COR-L47 (cell line): ENCODE measurements around the gene ADGRV1.
"Not testable (repeated sequence)": the region's sequence is repeated elsewhere in the genome, so short reads cannot be mapped to it uniquely, and the experiment has no call there.

Experiments used
- DNase-seq: peaks from one replicate; lab custom pipeline; 2025; lab: John Stamatoyannopoulos, UW

ADGRV1 gene

DNA sequence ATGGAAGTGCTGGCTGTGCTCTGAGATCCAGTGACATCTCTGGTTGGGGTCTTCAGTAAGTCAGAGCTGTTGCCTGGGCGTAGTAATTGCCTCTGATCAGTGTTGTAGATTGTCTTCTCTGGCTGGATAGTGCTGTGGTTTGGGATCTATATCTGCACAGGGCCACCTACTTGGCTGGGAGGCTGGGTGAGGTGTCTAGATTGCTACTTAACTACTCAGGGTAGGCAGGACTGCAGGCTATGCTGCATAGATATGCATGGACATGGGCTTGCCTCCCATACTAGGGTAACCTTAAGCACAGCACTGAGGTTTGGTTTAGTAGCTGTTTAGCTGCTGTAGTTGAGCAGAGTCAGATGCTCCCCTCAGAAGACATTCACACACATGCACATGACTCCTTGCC lies 181.0 kb downstream of the ADGRV1 start:
- no peak for DNase-seq

DNA sequence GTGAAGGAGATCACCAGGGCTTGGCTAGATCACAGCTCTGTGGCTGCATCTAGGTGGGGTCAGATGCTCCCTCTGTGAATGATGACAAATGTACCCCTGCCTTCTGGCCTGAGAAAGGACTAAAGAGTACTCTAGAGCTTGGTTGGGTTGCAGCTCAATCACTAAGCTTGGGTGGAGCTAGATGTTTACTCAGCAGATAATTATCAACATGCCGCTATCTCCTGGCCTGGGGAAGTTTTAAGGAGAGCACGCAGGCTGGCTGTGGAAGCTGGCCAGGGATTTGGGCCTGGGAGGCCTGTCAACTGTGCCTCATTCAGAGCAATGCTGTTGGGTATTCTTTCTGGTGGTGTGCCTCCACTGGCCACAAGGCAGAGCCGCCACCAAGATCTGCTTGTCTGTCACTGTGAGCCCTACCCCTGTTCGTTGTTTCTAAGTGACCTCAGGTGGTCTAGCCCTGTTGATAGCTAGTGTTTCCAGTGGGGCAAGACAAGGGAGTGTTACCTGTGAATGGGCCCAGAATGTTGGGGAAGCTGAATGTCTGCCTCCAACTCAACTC lies 181.7 kb downstream of the ADGRV1 start:
- DNase-seq, result no peak

DNA sequence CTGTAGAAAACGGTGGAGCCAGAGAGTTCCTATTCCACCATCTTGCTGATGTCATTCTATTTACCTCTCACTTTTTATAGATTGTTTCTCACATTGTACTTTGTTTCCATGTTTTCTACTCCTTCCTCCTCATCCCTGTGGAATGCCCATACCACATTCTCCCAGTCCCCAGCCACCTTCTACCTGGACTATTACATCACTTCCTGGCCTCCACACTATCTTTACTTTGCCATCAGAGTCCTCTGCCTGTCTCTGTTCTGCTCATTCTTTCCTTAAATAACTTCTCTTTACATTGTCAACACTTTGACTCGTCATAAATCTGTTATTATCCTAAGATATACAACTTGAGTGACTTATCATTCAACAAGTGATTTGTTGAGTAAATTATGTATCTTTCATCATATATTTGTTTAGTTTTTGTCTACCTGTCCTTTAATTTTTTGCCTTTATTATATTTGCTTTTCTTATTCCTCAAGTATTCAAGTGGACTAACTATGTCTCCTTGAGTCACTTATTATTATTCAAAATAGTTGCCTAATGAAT lies 182.5 kb downstream of the ADGRV1 start:
- no peak for DNase-seq

DNA sequence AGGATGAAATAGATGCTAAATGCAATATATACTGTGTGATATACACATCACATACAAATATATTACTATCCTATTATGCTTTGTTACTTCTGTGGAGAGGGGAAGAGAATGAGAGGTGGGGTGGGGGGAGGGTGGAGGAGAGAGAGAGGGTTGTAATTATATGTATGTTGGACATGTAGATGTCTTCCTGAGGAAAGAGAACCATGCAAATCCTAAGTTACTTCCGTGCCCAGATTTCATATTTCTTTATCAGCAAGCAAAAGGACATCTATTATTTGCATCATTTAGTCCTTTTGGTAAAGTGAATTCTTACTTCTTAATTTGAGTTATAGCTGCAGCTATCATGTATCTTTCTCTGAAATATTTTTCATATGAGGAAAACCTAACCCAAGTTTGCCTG lies 187.5 kb downstream of the ADGRV1 start:
- DNase-seq, result no peak

DNA sequence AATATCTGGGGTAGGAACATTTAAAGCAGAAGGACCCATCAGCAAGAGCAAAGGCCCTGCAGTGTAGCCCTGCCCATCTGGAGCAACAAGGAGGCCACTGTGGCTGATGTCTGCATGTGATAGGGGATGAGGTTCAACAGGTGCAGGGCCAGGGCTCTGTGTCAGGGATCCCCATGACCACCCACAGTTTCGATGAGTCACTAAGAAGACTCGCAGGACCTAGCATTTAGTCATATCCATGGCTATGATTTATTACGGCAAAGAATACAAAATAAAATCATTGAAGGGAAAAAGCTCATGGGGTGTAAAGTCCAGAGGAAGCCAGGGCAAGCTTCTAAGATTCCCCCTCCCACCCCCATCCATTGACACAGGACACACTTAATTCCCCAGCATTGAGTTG lies 188.6 kb downstream of the ADGRV1 start:
- DNase-seq, result no peak

DNA sequence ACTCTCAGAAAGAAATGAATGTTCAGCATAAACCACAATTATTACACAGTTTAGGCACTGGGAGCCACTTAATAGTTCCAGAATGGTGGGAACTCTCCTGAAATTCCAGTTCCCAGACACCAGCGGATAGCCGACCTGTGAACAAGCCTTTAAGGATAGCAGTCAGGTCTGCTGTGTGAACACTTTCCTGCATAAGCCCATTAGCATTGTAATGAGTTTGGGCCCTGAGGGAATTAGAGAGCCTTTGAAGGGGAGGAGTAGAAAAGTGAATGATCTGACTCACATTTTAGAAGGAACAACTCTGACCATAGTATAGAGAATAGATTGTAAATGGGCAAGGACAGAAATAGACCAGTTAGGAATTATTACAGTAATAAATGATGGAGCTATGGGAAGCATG lies 189.1 kb downstream of the ADGRV1 start:
- no peak for DNase-seq

DNA sequence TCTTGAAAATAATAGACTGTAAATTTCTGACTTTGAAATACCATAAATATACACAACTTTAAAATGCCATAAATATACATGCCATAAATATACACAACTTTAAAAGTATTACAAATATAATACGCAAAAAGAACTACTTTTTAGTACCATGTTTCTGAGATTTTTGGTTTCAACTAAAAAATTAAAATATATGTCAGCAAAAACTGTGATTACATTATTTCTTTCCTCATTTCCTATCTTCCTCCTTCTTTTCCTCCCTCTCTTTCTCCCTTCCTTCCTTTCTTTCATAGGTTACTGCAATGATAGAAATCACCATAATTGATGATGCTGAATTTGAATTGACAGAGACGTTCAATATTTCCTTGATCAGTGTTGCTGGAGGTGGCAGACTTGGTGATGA lies 200.5 kb downstream of the ADGRV1 start:
- DNase-seq, result no peak

DNA sequence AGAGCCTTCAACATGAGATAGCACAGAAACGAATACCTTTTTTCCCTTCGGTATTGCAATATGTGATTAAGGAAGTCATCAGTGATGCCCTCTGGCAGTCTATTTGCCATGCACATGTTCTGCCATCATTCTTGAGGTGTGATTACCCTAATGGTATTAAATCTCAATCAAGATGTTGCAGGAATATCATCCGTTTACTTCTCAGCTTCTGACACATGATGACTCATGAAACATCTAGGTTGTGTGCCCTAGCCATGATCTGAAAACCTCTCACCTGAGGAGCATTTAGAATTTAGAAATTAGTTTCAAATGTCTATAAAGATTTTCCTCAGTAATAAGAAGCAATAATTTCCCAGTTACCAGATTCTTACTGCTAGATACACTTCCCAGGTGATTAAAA lies 209.1 kb downstream of the ADGRV1 start:
- no peak for DNase-seq

DNA sequence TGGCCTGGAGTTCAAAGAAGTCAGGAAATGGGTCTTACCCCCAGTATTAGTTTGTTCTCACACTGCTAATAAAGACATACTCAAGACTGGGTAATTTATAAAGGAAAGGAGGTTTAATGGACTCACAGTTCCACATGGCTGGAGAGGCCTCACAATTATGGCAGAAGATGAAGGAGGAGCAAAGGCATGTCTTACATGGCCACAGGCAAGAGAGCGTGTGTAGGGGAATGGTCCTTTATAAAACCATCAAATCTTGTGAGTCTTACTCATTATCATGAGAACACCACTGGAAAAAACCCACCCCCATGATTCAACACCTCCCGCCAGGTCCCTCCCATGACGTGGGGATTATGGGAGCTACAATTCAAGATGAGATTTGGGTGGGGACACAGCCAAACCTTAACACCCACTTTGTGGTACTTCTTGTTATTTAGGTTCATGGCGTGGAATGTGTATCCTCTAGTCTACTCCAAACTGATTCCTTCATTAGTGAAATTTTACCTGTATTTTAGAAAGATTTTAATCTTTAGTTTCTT lies 211.5 kb downstream of the ADGRV1 start:
- DNase-seq, result not testable (repeated sequence)

DNA sequence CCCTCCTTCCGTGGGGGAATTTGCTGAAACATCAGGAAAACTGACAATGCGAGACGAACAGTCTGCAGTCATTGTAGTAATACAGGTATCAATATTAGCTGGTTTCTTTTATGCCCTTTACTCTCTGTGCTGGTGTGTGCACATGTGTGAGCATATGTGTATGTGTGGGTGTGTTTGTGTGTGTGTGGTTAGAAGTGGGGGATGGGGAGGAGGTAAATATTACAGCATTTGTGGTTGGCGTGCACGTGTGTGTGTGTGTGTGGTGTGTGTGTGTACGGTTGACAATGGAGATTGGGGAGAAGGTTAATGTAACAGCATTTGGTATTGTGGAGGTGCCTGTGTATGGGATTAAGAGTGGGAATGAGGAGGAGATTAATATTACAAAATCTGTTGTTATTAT lies 219.4 kb downstream of the ADGRV1 start:
- DNase-seq, result no peak

DNA sequence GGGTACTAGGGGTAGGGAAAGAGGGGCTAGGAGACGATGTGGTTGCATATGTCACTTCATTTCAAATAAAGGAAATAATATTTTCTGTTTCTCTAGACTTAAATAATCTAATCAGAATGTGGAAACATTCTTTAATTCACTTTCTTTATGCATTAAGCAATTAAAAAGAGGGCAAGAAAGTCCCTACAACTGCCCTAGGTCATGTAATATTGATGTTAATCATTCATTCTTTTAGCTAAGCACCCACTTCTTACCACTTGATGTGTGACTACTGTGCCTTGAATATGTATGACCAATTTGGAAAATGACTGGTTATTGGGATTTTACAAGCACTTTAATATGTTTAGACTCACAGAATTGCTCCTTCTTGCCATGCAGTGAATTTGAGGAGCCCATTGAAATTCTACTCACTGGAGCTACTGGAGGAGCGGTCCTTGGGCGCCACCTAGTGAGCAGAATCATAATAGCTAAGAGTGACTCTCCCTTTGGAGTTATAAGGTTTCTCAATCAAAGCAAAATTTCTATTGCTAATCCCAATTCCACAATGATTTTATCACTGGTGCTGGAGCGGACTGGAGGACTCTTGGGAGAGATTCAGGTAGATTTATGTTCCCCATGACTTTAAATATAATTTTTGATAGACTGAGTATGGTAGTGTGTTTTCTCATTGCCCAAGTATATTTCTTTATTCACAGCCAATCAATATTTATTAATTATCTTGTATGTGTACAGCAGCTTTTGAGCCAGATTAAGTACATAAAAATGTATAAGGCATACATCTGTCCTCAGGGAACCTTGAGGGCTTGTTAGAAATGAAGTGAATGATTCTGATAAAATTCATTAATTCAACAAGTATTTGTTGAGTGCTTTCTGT lies 225.1 kb downstream of the ADGRV1 start:
- peak; percentile 48 for DNase-seq

DNA sequence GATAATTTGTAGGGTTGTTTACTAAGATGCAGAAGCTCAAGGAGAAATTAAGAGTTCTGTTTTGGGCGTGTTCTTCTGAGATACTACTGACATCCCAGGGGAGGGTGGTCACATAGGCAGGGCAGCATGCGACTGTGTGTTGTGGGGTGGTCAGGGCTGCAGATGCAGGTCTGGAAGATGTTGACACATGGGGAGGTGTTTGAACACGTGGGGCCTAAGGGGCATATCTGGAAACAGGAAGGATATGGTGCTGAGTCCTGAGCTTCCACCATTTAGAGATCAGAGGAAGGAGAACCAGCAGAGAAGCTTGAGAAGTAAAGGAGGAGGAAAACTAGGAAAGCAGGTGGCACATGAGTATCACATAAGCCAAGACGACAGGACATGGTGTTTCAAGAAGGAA lies 228.2 kb downstream of the ADGRV1 start:
- no peak for DNase-seq

DNA sequence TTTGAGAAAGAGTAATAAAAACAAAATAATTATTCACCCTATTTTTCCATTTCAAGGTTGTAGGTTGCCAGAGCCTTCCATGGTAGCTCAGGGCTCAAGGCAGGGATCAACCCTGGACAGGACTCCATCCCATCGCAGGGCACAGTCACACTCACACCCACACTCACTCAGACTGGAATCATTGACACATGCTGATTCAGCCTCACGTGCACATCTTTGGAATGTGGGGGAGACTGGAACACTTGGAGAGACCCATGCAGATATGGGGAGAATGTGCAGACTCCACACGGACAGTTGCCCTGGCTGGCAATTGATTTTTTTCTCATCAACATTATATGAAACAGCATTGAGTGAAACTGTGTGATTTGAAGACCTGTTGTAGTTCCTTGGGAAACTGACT lies 234.1 kb downstream of the ADGRV1 start:
- no peak for DNase-seq

DNA sequence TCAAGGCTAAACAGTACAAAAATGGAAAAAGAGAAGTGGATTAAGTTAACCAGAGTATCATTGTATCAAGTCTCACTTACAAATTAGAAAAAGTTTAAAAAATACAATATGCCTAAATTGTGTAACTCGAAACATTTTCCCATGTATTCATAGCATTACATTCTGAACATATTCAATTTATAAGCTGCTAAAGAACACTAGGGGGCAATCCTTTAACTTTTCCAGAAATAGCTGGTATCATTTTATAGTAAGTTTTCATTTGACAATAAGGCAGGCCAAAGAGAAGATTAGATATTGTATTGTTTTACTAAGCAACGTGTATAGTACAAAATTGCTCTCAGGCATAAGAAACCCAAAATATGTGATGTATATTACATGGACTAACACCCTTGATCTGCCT lies 234.6 kb downstream of the ADGRV1 start:
- no peak for DNase-seq

DNA sequence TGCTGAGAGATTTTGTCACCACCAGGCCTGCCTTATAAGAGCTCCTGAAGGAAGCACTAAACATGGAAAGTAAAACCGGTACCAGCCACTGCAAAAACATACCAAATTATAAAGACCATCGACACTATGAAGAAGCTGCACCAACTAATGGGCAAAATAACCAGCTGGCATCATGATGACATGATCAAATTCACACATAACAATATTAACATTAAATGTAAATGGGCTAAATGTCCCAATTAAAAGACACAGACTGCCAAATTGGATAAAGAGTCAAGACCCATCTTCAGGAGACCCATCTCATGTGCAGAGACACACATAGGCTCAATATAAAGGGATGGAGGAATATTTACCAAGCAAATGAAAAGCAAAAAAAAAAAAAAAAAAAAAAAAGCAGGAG lies 238.3 kb downstream of the ADGRV1 start:
- not testable (repeated sequence) for DNase-seq

DNA sequence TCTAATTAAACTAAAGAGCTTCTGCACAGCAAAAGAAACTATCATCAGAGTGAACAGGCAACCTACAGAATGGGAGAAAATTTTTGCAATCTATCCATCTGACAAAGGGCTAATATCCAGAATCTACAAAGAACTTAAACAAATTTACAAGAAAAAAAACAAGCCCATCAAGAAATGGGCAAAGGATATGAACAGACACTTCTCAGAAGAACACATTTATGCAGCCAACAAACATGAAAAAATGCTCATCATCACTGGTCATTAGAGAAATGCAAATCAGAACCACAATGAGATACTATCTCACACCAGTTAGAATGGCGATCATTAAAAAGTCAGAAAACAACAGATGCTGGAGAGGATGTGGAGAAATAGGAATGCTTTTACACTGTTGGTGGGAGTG lies 241.5 kb downstream of the ADGRV1 start:
- DNase-seq, result not testable (repeated sequence)

DNA sequence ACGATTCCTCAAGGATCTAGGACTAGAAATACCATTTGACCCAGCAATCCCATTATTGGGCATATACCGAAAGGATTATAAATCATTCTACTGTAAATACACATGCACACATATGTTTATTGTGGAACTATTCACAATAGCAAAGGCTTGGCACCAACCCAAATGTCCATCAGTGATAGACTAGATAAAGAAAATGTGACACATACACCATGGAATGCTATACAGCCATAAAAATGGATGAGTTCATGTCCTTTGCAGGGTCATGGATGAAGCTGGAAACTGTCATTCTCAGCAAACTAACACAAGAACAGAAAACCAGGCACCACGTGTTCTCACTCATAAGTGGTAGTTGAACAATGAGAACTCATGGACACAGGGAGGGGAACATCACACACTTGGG lies 241.9 kb downstream of the ADGRV1 start:
- DNase-seq, result not testable (repeated sequence)

DNA sequence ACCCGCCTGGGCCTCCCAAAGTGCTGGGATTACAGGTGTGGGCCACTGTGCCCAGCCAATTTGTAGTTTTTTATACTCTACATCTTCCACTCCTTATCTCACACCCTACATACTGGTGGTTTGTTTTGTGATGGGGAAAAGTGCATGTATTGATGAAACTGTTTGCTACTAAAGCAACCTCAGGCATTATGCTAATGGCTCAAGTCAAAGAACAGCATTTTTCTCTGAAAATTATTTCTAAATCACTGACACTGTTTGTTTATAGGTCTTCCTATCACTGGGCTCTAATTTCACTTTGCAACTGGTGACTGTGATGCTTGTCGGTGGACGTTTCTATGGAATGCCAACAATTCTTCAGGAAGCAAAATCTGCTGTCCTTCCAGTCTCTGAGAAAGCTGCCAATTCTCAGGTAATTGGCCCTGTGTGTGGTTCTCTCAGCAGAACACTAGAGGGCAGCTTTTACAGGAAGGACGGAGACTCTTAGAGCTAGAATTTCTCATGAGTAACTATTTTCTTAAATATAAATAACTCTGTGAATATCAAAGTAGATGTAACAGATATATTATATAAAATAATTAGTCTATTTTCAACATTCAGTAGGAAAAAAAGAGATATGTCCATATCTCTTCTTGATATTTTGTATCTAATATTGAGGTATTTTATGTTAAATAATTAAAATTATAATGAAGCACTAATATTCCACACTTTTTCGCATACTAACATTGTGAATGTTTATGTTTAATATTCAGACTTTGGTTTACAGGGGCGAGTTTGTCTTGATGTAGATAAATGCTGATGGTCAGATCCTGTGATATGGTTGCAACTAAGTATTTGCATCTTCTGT lies 244.1 kb downstream of the ADGRV1 start:
- peak; percentile 27 for DNase-seq

DNA sequence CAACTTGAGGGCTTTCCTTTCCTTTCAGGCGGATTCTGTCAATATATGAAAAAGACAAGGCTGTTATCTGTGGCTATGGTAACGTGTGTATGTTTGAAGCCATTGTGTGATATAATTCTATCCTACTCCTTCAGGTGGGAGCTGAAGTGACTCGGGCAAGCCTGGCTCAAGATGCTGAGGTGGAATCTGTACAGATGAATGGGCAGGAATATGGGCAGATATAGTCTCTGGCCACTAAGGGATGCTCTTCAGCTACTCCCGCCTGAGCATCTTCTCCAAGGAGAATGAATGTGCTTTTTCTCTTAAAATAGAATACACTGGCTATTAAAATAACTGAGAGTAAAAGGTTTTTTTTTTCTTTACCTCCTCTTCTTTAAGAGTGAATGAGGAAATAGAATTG lies 244.8 kb downstream of the ADGRV1 start:
- DNase-seq, result no peak

DNA sequence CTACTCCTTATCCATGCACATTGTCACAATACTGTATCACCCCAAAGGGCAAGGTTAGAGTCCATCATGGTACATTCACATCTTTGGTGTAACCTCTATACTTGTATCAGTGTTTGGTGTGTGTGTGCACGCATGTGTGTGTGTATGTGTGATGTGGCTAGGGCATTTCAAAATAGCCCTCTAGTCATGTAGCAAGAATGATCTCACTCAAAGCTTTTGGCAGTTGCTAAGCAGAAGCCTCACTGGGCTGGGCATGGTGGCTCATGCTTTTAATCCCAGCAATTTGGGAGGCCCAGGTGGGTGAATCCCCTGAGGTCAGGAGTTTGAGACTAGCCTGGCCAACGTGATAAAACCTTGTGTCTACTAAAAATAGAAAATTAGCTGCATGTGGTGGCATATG lies 245.3 kb downstream of the ADGRV1 start:
- DNase-seq, result no peak

DNA sequence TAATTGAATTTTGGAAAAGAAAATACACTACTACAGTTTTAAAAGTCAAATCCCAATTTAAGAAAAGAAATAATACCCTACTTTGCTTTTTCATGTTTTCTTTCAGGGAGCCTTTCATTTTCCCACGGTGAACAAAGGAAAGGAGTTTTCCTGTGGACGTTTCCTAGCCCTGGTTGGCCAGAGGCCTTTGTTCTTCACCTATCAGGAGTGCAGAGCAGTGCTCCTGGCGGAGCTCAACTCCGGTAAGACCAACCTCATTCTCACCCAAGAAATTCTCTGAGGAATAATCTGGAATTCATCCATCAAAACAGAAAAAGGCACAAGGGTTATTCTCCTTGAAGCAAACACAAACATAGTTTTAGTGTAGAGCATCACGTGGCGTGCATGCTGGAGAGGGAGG lies 248.9 kb downstream of the ADGRV1 start:
- DNase-seq, result no peak

DNA sequence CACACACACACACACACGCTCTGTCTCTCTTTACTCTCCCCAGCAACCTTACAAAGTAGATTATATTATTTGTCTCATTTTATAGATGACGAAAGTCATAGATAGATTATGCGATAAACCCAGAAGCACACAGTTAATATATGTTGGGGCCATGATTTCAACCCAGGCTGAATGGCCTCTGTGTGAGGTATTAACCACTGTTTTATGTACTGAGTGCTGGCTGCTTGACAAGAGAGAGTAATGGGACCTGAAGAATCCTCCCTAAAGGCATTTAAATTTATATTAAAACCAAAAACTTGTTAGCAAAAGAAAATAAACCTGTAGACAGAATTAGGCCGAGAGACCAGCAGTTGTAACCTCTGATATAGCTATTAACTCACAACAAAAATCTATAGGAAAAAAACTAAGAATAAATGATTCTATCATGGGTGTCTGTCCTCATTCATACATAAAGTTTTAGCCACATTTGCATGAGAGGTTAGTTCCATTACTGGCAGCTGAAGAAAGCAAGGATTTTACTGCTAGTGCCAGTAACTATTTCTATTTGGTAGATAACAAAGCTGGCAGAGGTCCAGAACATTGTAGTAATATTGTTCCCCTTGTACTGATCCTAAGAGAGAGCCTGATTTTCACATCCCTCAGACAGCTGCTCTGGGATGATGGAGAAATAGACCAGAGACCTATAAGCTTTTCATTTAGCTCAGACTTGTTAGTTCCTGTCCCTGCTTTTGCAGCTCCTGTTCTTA lies 250.9 kb downstream of the ADGRV1 start:
- no peak for DNase-seq
